Activated CD8-positive, alpha-beta T cell treated with anti-CD3 and anti-CD28 coated beads for 36 hours (primary cell): ENCODE data around the gene RXYLT1. TPM values are rescaled to one million over a fixed set of nuclear protein-coding genes. Genes with fewer than 3 reads are reported as not detected.

Experiments used
- ATAC-seq: fragments of 200-7000 bp; cut with Tn5 transposase; one replicate; pipeline ENCODE4 v1.10.0; 2021; ENCODE audit warnings: mild to moderate bottlenecking, moderate library complexity
- CTCF ChIA-PET: fragments of 350-600 bp; sonication (Branson Sonifier 250); formaldehyde crosslinking; loops from one replicate; lab custom pipeline; 2021; ENCODE audit warnings: antibody characterized with exemption; lab: Charles Lee
- POLR2A ChIA-PET: fragments of 350-600 bp; sonication (Branson Sonifier 250); formaldehyde crosslinking; loops from one replicate; lab custom pipeline; 2021; ENCODE audit warnings: antibody characterized with exemption; lab: Charles Lee
- DNase-seq: peaks from one replicate; pipeline ENCODE4 v3.0.0-alpha.2; 2020
- H3K27ac Mint-ChIP-seq: one replicate; pipeline ENCODE4 v1.8.0; 2021; ENCODE audit warnings: mild to moderate bottlenecking, mixed read lengths
- H3K27me3 Mint-ChIP-seq: one replicate; pipeline ENCODE4 v1.8.0; 2021; ENCODE audit warnings: mixed read lengths
- H3K36me3 Mint-ChIP-seq: one replicate; pipeline ENCODE4 v1.8.0; 2021; ENCODE audit warnings: low read depth, mixed read lengths
- H3K4me1 Mint-ChIP-seq: one replicate; pipeline ENCODE4 v1.8.0; 2021; ENCODE audit warnings: low read depth, mixed read lengths
- H3K4me3 Mint-ChIP-seq: one replicate; pipeline ENCODE4 v1.8.0; 2021; ENCODE audit warnings: mild to moderate bottlenecking, moderate library complexity, mixed read lengths
- H3K9me3 Mint-ChIP-seq: one replicate; pipeline ENCODE4 v1.8.0; 2021; ENCODE audit warnings: mixed read lengths
- CTCF ChIP-seq: fragments of 200-600 bp; IDR thresholded peaks from one replicate; pipeline ENCODE4 v1.8.0; 2022; ENCODE audit warnings: antibody characterized with exemption, mild to moderate bottlenecking
- intact Hi-C: fragments of 100-400 bp; cut with micrococcal nuclease; formaldehyde crosslinking; loops from one replicate; pipeline ENCODE4 v1.10.0; 2022
- total RNA-seq, 2 experiments: library from RNA; stranded (reverse); gene quantifications; one replicate each; pipeline ENCODE4 v1.2.3, GENCODE V29; 2021

The RXYLT1 gene
- total RNA-seq, 2 experiments from 2014 or later, result 18.7 to 19.0 TPM

GRCh38 chr12:63846238-63846967, 66.7 kb downstream of the RXYLT1 start:
- TF ChIP-seq CTCF, result no peak
- intact Hi-C loops, result no loop called here
- POLR2A ChIA-PET, result no interaction called here
- CTCF ChIA-PET, result interaction anchor here (3.4 kb wide), 1 partner anchor 409 kb away, joined by 11 read pairs; no protein-coding TSS in a partner anchor
- Mint-ChIP-seq H3K4me1 (peaks cover 8% of the 10 kb centered on the region), H3K36me3 (no peaks in the 10 kb centered on the region), H3K27me3 (peaks cover 32% of the 10 kb centered on the region), H3K27ac (no peak overlapping the region), H3K4me3 (no peak overlapping the region), H3K9me3 (no peaks in the 10 kb centered on the region)
- DNase-seq (no peak), ATAC-seq (no peak)

- H3K9me3 Mint-ChIP-seq, result no peaks in the 10 kb centered on the region
- H3K27ac Mint-ChIP-seq, result no peak overlapping the region
- POLR2A ChIA-PET, result no interaction called here
These were observed 68.7 kb downstream of the RXYLT1 start for GRCh38 chr12:63848450-63848849.

GRCh38 chr12:63849106-63849620, 69.5 kb downstream of the RXYLT1 start:
- no peaks in the 10 kb centered on the region for H3K36me3 Mint-ChIP-seq
- ChIA-PET POLR2A (no interaction called here), CTCF (no interaction called here)
- no peaks in the 10 kb centered on the region for H3K9me3 Mint-ChIP-seq
- H3K4me3 Mint-ChIP-seq, result no peak overlapping the region
- intact Hi-C loops, result no loop called here
- H3K27ac Mint-ChIP-seq, result no peak overlapping the region
- no peak for DNase-seq
- H3K4me1 Mint-ChIP-seq, result peaks cover 5% of the 10 kb centered on the region
- ATAC-seq, result no peak
- H3K27me3 Mint-ChIP-seq, result peaks cover 23% of the 10 kb centered on the region
- no peak for TF ChIP-seq CTCF

More at GRCh38 chr12:63848450-63848849, 68.7 kb downstream of the RXYLT1 start:
- intact Hi-C loops, result no loop called here
- Mint-ChIP-seq H3K27me3 (peaks cover 23% of the 10 kb centered on the region), H3K4me3 (no peak overlapping the region), H3K4me1 (peaks cover 5% of the 10 kb centered on the region), H3K36me3 (no peaks in the 10 kb centered on the region)
- no peak for TF ChIP-seq CTCF
- CTCF ChIA-PET, result interaction anchor here (0.7 kb wide), 1 partner anchor 707 kb away, joined by 3 read pairs; no protein-coding TSS in a partner anchor
- ATAC-seq, result no peak
- no peak for DNase-seq

DNA sequence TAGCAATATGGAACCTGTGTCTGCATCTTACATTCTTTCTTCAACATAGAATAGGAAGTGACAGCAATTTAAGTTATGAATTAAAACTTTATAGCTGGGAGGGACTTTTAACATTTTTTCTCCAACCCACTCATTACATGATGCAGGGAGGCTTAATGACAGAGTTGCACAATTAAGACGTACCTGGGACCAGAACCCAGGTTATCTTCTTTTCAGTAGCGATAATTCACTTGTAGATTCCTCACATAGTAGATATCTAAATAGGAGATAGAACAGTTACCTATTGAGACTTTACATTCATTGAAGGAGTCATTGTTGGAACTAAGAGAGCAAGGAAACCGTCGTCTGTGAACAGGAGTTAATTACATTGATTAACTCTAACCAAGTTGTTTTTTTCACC, 69.9 kb downstream of the RXYLT1 start:
- Mint-ChIP-seq H3K4me3 (no peak overlapping the region), H3K27me3 (peaks cover 21% of the 10 kb centered on the region), H3K36me3 (no peaks in the 10 kb centered on the region), H3K27ac (no peak overlapping the region), H3K4me1 (peaks cover 3% of the 10 kb centered on the region), H3K9me3 (no peaks in the 10 kb centered on the region)
- intact Hi-C loops, result no loop called here
- ATAC-seq (no peak), DNase-seq (no peak)
- ChIA-PET POLR2A (no interaction called here), CTCF (no interaction called here)
- no peak for TF ChIP-seq CTCF

- Mint-ChIP-seq H3K36me3 (no peaks in the 10 kb centered on the region), H3K27ac (no peak overlapping the region), H3K27me3 (peaks cover 3% of the 10 kb centered on the region), H3K9me3 (no peaks in the 10 kb centered on the region), H3K4me3 (no peak overlapping the region), H3K4me1 (no peaks in the 10 kb centered on the region)
- DNase-seq (no peak), ATAC-seq (no peak)
- ChIA-PET CTCF (interaction anchor here (0.8 to 1.2 kb wide), 3 partner anchors 9 to 403 kb away, joined by 4 to 7 read pairs (median 5); partner anchors contain the start of gene SRGAP1), POLR2A (no interaction called here)
- intact Hi-C loops, result no loop called here
- no peak for TF ChIP-seq CTCF
These were observed 74.3 kb downstream of the RXYLT1 start for GRCh38 chr12:63853978-63854377.
